SK-N-MC (cell line): Measurements from ENCODE around the gene FHIP2A.

Experiments
- EZH2 ChIP-seq: fragments of 200-600 bp; sonication (generic); IDR thresholded peaks from one replicate; pipeline ENCODE4 v1.6.1; 2017; ENCODE audit warnings: antibody characterized with exemption
- FOXP2 ChIP-seq: optimal IDR thresholded peaks from 2 replicates; pipeline ENCODE3; 2011; ENCODE audit warnings: mild to moderate bottlenecking, moderate library complexity; ENCODE audit not compliant: insufficient read depth; ENCODE audit errors: extremely low read length, control extremely low read depth
- POLR2AphosphoS5 ChIP-seq: IDR thresholded peaks from 2 replicates; pipeline ENCODE4 v1.6.1; 2012; ENCODE audit warnings: mild to moderate bottlenecking, low read depth, low read length, borderline replicate concordance

DNA sequence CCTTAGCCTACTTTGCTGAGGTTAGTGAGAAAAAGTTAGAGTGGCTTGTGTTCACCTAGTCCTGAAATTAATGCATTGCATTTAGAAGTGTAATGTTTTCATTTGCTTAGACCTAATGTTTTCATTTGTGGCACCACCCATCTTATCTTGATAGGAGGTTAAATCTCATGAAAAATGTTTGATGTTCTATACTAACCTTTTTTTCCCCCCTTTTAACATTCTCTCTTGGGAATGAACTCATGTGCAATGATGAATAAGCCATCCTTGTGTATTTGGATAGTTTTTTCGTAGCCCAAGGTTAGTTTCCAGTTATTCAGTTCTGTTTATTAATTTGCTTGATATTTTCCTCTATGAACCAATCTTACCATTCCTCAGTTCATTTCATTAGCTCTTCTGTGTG, 2.8 kb downstream of the FHIP2A start:
- no peak for TF ChIP-seq POLR2AphosphoS5
- no peak for TF ChIP-seq EZH2
- no peak for TF ChIP-seq FOXP2
